Panc1 (cell line): ENCODE measurements around the gene NHSL1. TPM values are rescaled to one million over a fixed set of nuclear protein-coding genes. Genes with fewer than 3 reads are reported as not detected.

Source experiments
- ATAC-seq: fragments of 200-7000 bp; cut with Tn5 transposase; 2 replicates; pipeline ENCODE4 v1.9.1; 2020; ENCODE audit warnings: mild to moderate bottlenecking, moderate library complexity
- BruUV-seq: library from RNA; stranded (reverse); fragments of 400-500 nt; replicated peaks from 2 replicates; lab custom pipeline; 2021; lab: Mats Ljungman, UMichigan
- CTCF ChIA-PET: fragments of 300-600 bp; sonication (Branson Sonifier 250); formaldehyde crosslinking; loops from one replicate; lab custom pipeline; 2022; ENCODE audit warnings: antibody characterized with exemption; lab: Charles Lee
- POLR2A ChIA-PET: fragments of 300-600 bp; sonication (Branson Sonifier 250); formaldehyde crosslinking; loops from one replicate; lab custom pipeline; 2022; ENCODE audit warnings: antibody characterized with exemption; lab: Charles Lee
- DNase-seq: peaks from one replicate; pipeline ENCODE4 v3.0.0-alpha.2; 2010; ENCODE audit warnings: low read depth, low spot score
- H3K27ac ChIP-seq: 2 replicates; pipeline ENCODE4 v1.5.1; 2011; ENCODE audit warnings: mild to moderate bottlenecking, low read length, inconsistent platforms
- H3K27me3 ChIP-seq: fragments of 200-500 bp; sonication (Bioruptor generic); 2 replicates; pipeline ENCODE4 v1.6.0; 2014; ENCODE audit warnings: low read length, inconsistent platforms; ENCODE audit not compliant: control insufficient read depth, insufficient read depth
- H3K36me3 ChIP-seq: fragments of 200-500 bp; sonication (Bioruptor generic); 2 replicates; pipeline ENCODE4 v1.5.1; 2014; ENCODE audit warnings: inconsistent platforms, mild to moderate bottlenecking, low read length, moderate library complexity; ENCODE audit not compliant: control insufficient read depth, insufficient read depth
- H3K4me1 ChIP-seq: 2 replicates; pipeline ENCODE4 v1.5.1; 2011; ENCODE audit warnings: inconsistent platforms, mild to moderate bottlenecking, low read length, moderate library complexity; ENCODE audit not compliant: control insufficient read depth, insufficient read depth
- H3K4me3 ChIP-seq, 2 experiments: 2 replicates each; pipeline ENCODE4 v1.5.1; 2011 to 2012; ENCODE audit warnings: low read depth in 2 of 2, low read length in 2 of 2, mild to moderate bottlenecking in 2 of 2, inconsistent platforms in 1 of 2, moderate library complexity in 1 of 2
- H3K9me3 ChIP-seq: fragments of 200-500 bp; sonication (Bioruptor generic); 2 replicates; pipeline ENCODE4 v1.5.1; 2014; ENCODE audit warnings: low read depth, mild to moderate bottlenecking, inconsistent platforms, low read length, moderate library complexity; ENCODE audit not compliant: control insufficient read depth, insufficient read depth
- POLR2AphosphoS5 ChIP-seq: IDR thresholded peaks from 2 replicates; pipeline ENCODE4 v1.6.1; 2012; ENCODE audit warnings: mild to moderate bottlenecking, low read depth, low read length, moderate library complexity
- SIN3A ChIP-seq: IDR thresholded peaks from 2 replicates; pipeline ENCODE4 v1.6.1; 2012; ENCODE audit warnings: low read depth, mild to moderate bottlenecking, low read length, moderate library complexity, borderline replicate concordance; ENCODE audit not compliant: insufficient read depth
- TCF7L2 ChIP-seq: IDR thresholded peaks from 2 replicates; pipeline ENCODE4 v1.6.1; 2011; ENCODE audit warnings: mild to moderate bottlenecking, low read depth, low read length, inconsistent platforms
- in situ Hi-C: cut with HindIII; loops from 2 replicates; pipeline ENCODE4 v1.10.0; 2016; ENCODE audit warnings: low sequenced_read_pairs, low pct_unique_long_range_greater_than_20kb
- intact Hi-C: fragments of 100-400 bp; cut with micrococcal nuclease; formaldehyde crosslinking; loops from one replicate; pipeline ENCODE4 v1.10.0; 2022; ENCODE audit not compliant: unreplicated experiment
- total RNA-seq: library from RNA; stranded (reverse); gene quantifications from one replicate; pipeline ENCODE4 v1.2.1, GENCODE V29; 2021; ENCODE audit not compliant: unreplicated experiment
- TF ChIP-seq, protein P1 (sequence below): fragments of 450-650 bp; IDR thresholded peaks from 2 replicates; pipeline ENCODE4 v1.5.1; 2017; ENCODE audit warnings: mild to moderate bottlenecking
- TF ChIP-seq, protein P2 (sequence below), 2 experiments: IDR thresholded peaks; 2 replicates each; pipeline ENCODE4 v1.6.1; 2011 to 2012; ENCODE audit warnings: low read depth in 2 of 2, control low read depth in 1 of 2, low read length in 1 of 2, mild to moderate bottlenecking in 1 of 2, moderate library complexity in 1 of 2; ENCODE audit not compliant: insufficient read depth in 1 of 2

NHSL1 gene
- total RNA-seq, 1 experiment from 2014 or later, result 20.6 TPM

- BruUV-seq, result no TSS peak
- POLR2A ChIA-PET, result interaction anchor here (0.6 kb wide), 1 partner anchor 106 kb away, joined by 3 read pairs; no protein-coding TSS in a partner anchor
These were observed 30.2 kb upstream of the NHSL1 start for GRCh38 chr6:138529478-138529877.

DNA sequence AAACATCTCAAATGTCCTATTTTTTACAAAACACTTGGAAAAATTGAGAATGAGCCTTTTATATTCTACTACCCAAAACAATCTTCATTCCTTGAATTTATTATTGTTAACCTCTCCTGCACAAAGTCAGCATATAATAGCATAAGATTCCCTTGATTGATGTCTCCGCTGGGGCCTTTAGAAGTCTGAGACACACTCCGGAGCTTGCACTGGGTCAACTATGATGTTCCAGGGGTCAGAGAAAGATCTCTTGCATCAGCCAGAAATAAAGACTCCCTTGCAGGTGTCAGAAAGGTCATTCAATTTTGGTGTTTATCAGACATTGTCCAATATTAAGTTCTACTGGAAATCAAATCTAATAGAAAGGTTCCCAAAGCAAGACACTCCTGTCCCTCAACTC, 29.7 kb upstream of the NHSL1 start:
- no peak for TF ChIP-seq TCF7L2
- no peak for TF ChIP-seq POLR2AphosphoS5
- TF ChIP-seq, protein P1, sequence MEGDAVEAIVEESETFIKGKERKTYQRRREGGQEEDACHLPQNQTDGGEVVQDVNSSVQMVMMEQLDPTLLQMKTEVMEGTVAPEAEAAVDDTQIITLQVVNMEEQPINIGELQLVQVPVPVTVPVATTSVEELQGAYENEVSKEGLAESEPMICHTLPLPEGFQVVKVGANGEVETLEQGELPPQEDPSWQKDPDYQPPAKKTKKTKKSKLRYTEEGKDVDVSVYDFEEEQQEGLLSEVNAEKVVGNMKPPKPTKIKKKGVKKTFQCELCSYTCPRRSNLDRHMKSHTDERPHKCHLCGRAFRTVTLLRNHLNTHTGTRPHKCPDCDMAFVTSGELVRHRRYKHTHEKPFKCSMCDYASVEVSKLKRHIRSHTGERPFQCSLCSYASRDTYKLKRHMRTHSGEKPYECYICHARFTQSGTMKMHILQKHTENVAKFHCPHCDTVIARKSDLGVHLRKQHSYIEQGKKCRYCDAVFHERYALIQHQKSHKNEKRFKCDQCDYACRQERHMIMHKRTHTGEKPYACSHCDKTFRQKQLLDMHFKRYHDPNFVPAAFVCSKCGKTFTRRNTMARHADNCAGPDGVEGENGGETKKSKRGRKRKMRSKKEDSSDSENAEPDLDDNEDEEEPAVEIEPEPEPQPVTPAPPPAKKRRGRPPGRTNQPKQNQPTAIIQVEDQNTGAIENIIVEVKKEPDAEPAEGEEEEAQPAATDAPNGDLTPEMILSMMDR, result no peak
- TF ChIP-seq, protein P2, sequence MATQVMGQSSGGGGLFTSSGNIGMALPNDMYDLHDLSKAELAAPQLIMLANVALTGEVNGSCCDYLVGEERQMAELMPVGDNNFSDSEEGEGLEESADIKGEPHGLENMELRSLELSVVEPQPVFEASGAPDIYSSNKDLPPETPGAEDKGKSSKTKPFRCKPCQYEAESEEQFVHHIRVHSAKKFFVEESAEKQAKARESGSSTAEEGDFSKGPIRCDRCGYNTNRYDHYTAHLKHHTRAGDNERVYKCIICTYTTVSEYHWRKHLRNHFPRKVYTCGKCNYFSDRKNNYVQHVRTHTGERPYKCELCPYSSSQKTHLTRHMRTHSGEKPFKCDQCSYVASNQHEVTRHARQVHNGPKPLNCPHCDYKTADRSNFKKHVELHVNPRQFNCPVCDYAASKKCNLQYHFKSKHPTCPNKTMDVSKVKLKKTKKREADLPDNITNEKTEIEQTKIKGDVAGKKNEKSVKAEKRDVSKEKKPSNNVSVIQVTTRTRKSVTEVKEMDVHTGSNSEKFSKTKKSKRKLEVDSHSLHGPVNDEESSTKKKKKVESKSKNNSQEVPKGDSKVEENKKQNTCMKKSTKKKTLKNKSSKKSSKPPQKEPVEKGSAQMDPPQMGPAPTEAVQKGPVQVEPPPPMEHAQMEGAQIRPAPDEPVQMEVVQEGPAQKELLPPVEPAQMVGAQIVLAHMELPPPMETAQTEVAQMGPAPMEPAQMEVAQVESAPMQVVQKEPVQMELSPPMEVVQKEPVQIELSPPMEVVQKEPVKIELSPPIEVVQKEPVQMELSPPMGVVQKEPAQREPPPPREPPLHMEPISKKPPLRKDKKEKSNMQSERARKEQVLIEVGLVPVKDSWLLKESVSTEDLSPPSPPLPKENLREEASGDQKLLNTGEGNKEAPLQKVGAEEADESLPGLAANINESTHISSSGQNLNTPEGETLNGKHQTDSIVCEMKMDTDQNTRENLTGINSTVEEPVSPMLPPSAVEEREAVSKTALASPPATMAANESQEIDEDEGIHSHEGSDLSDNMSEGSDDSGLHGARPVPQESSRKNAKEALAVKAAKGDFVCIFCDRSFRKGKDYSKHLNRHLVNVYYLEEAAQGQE (IDR thresholded peaks at IDR 0.05; ENCODE audit: insufficient read depth in 1 of 2, low read depth in 2 of 2, low read length in 1 of 2), result no peak
- no peak for TF ChIP-seq SIN3A
- CTCF ChIA-PET, result no interaction called here
- DNase-seq (no peak), ATAC-seq (no peak)
- in situ Hi-C loops, result no loop called here
- H3K27me3 ChIP-seq, result no peaks in the 10 kb centered on the region
- no peaks in the 10 kb centered on the region for H3K9me3 ChIP-seq
- no peaks in the 10 kb centered on the region for H3K4me1 ChIP-seq
- no peak overlapping the region for H3K4me3 ChIP-seq
- POLR2A ChIA-PET, result no interaction called here
- H3K27ac ChIP-seq, result no peak overlapping the region
- no peaks in the 10 kb centered on the region for H3K36me3 ChIP-seq
- intact Hi-C loops, result no loop called here
- no TSS peak for BruUV-seq

More at GRCh38 chr6:138529478-138529877, 30.2 kb upstream of the NHSL1 start:
- in situ Hi-C loops, result no loop called here
- no peaks in the 10 kb centered on the region for H3K27me3 ChIP-seq
- H3K9me3 ChIP-seq, result no peaks in the 10 kb centered on the region
- H3K27ac ChIP-seq, result no peak overlapping the region
- H3K4me3 ChIP-seq, result no peak overlapping the region
- no peaks in the 10 kb centered on the region for H3K36me3 ChIP-seq
- intact Hi-C loops, result no loop called here
- TF ChIP-seq, protein P1, result peak; percentile 12; the same call in 1 of the 2 replicates
- no peak for TF ChIP-seq TCF7L2
- ATAC-seq (no peak), DNase-seq (no peak)
- CTCF ChIA-PET, result no interaction called here
- no peaks in the 10 kb centered on the region for H3K4me1 ChIP-seq
